Coronary artery (tissue), 2 donors: ENCODE measurements around the gene CST2.
"Not testable (repeated sequence)": the region's sequence is repeated elsewhere in the genome, so short reads cannot be mapped to it uniquely, and the experiment has no call there.

Experiments
- DNase-seq: peaks from one replicate; pipeline ENCODE4 v3.0.0-alpha.2; 2017; ENCODE audit warnings: low spot score
- H3K27ac ChIP-seq, 2 donors: fragments of 200-600 bp; sonication (generic); one replicate each; pipeline ENCODE4 v1.5.1; 2016 to 2019
- H3K4me3 ChIP-seq: fragments of 200-600 bp; sonication (generic); 2 replicates; pipeline ENCODE4 v1.5.1; 2016; ENCODE audit warnings: mild to moderate bottlenecking, moderate library complexity
- CTCF ChIP-seq: fragments of 200-600 bp; sonication (generic); IDR thresholded peaks from one replicate; pipeline ENCODE4 v1.5.1; 2019; ENCODE audit warnings: antibody characterized with exemption

Gene CST2

GRCh38 chr20:23868321-23868720 lies 41.8 kb upstream of the CST2 start:
- no peak for TF ChIP-seq CTCF
- Histone ChIP-seq H3K4me3 (no peak overlapping the region), H3K27ac (no peak overlapping the region)
- DNase-seq: no peak

- Histone ChIP-seq H3K27ac (no peak overlapping the region), H3K4me3 (no peak overlapping the region)
- no peak for DNase-seq
- TF ChIP-seq CTCF: no peak
Measured at GRCh38 chr20:23867152-23867776, 40.7 kb upstream of the CST2 start.

- DNase-seq, H3K4me3 ChIP-seq, H3K27ac ChIP-seq: not testable (repeated sequence)
Measured at GRCh38 chr20:23860771-23861170, 34.2 kb upstream of the CST2 start.

- Histone ChIP-seq H3K27ac (no peak overlapping the region), H3K4me3 (no peak overlapping the region)
- TF ChIP-seq CTCF: no peak
- no peak for DNase-seq
Measured at GRCh38 chr20:23857962-23858595, 31.6 kb upstream of the CST2 start.

GRCh38 chr20:23856736-23857135 lies 30.2 kb upstream of the CST2 start:
- H3K4me3 ChIP-seq: no peak overlapping the region
- no peak for TF ChIP-seq CTCF
- no peak for DNase-seq
- H3K27ac ChIP-seq: no peak overlapping the region

- H3K27ac ChIP-seq: no peak overlapping the region
- TF ChIP-seq CTCF: no peak
- DNase-seq: no peak
Measured at GRCh38 chr20:23856226-23856625, 29.7 kb upstream of the CST2 start.

GRCh38 chr20:23841693-23842092 lies 15.2 kb upstream of the CST2 start:
- H3K27ac ChIP-seq: no peak overlapping the region
- TF ChIP-seq CTCF: no peak
- no peak for DNase-seq
- no peak overlapping the region for H3K4me3 ChIP-seq

More at GRCh38 chr20:23856226-23856625, 29.7 kb upstream of the CST2 start:
- no peak overlapping the region for H3K4me3 ChIP-seq
